Muscle of back (tissue), 13 donors: ENCODE results near the gene DHRS1. TPM values are rescaled to one million over a fixed set of nuclear protein-coding genes. Genes with fewer than 3 reads are reported as not detected.

Experiments
- DNase-seq, 3 donors: peaks; one replicate each; pipeline versions ENCODE4 v3.0.0 to v3.0.0-alpha.2; 2013
- long read RNA-seq, 9 donors: transcript quantifications; one replicate each; lab custom pipeline, GENCODE V29; 2026
- polyA plus RNA-seq, 10 donors: library from polyadenylated mRNA; unstranded; fragments of 120-200 nt; gene quantifications; one replicate each; pipeline ENCODE4 v1.2.1, GENCODE V29; 2013; ENCODE audit not compliant: insufficient read length in 10 of 10

The DHRS1 gene
- 10 to 100 TPM; 10.9 to 21.2 (median 17.0) TPM for polyA plus RNA-seq
- long read RNA-seq, donor 1, partial matches to known transcripts: 0 of 3 reads
- long read RNA-seq, donor 1, other reads (novel, unspliced or antisense): 0 of 3 reads
- long read RNA-seq, donor 2, partial matches to known transcripts: 0 of 4 reads
- long read RNA-seq, donor 2, other reads (novel, unspliced or antisense): 0 of 4 reads
- long read RNA-seq, donor 3: 0 reads
- long read RNA-seq, donor 4, partial matches to known transcripts: 0 of 3 reads
- long read RNA-seq, donor 4, other reads (novel, unspliced or antisense): 0 of 3 reads
- long read RNA-seq, donor 5, transcript DHRS1-205 (1 exons, 528 nt): major isoform, 5 of 7 reads
- long read RNA-seq, donor 5, partial matches to known transcripts: 0 of 7 reads
- long read RNA-seq, donor 5, other reads (novel, unspliced or antisense): 0 of 7 reads
- long read RNA-seq, donor 6, transcript DHRS1-205 (1 exons, 528 nt): major isoform, 5 of 10 reads
- long read RNA-seq, donor 6, partial matches to known transcripts: 0 of 10 reads
- long read RNA-seq, donor 6, other reads (novel, unspliced or antisense): 0 of 10 reads
- long read RNA-seq, donor 7, partial matches to known transcripts: 0 of 4 reads
- long read RNA-seq, donor 7, other reads (novel, unspliced or antisense): 0 of 4 reads
- long read RNA-seq, donor 8, transcript DHRS1-205 (1 exons, 528 nt): major isoform, 5 of 9 reads
- long read RNA-seq, donor 8, partial matches to known transcripts: 0 of 9 reads
- long read RNA-seq, donor 8, other reads (novel, unspliced or antisense): 0 of 9 reads
- long read RNA-seq, donor 9: 0 reads

DNA sequence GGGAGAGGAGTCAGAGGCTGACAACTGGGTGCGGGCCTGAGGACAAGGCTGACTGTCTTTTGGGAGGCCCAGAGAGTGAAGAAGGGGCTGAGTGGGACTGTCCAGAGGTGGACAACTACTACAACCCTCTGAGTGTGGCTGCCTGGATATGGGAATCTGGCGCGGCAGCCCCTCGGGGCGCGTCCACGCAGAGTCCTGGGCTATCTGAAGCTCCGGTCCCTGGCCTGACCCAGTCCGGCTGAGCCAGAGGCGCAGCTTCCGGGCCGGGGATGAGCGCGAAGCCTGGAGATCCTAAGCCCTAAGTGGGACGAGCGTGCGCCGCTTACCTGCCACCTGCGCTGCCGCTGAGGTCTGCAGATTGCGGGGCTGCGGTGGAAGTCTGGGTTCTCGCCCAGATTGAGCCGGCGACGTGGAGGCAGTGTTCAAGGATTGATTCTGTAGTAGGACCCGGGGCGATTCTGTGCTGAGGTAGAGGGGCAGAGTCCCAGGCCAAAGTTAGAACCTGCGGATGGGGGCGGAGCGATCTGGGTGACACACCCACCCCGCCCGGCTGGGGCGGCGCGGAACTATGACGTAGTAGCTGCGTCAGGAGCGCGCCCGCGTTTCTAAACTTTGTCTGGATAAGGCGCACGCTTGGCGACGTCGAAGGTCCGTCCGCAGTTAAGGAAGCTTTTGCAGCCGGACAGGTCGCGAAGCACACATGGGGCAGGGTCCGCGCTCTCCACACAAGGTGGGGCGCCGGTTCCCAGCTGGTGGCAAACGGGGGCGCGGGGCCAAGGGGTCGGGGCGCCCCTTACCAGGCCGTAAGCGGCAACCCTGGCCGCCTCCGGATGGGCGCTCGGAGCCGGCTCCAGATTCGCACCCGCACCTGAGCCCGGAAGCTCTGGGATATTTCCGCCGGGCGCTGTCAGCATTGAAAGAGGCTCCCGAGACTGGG, at the start of gene DHRS1, which contains the start of gene NOP9:
Gene DHRS1 (minus strand): TSS at position 526 of the 937 bp plus-strand sequence. CDS start 674 bp downstream, outside the sequence.
Gene NOP9 (plus strand): TSS at position 596 of the 937 bp plus-strand sequence. CDS start 105 bp downstream, at position 701.
- peak; percentile 87 to 95 (median 93) for DNase-seq

- DNase-seq: no peak
These were observed 48.6 kb upstream of the DHRS1 start for GRCh38 chr14:24348186-24348585.

DNA sequence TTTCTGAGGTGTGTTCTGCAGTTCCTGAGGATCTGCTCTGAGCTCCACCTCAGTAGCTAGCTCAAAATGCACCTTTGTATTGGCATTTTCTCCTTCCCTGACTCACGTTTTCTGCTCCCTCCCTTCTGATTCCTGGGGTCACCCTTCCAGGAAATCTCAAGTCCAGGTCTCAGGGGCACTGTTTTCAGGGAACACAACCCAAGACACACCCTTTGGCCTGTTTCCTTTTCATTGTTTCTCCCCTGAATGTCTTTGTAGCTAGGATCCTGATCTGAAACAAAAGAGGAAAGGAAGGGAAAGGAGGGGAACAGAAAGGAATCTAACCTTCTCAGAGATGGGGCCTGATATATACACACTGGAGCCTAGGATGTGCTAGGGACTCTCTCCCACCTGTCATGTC, 47.6 kb upstream of the DHRS1 start:
- DNase-seq: no peak

GRCh38 chr14:24343795-24344660, 44.4 kb upstream of the DHRS1 start:
- no peak for DNase-seq

DNA sequence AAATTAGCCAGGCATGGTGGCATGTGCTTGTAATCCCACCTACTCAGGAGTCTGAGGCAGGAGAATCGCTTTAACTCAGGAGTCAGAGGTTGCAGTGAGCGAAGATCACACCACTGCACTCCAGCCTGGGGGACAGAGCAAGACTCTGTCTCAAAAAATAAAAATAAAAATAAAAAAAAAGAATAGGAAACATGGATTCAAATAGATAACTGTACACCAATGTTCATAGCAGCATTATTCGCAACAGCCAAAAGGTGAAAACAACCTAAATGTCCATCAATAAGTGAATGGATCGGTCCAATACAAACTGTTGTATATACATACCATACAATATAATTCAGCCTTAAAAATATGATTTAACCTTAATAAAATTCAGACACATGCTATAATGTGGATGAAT, 43.3 kb upstream of the DHRS1 start:
- no peak for DNase-seq

DNA sequence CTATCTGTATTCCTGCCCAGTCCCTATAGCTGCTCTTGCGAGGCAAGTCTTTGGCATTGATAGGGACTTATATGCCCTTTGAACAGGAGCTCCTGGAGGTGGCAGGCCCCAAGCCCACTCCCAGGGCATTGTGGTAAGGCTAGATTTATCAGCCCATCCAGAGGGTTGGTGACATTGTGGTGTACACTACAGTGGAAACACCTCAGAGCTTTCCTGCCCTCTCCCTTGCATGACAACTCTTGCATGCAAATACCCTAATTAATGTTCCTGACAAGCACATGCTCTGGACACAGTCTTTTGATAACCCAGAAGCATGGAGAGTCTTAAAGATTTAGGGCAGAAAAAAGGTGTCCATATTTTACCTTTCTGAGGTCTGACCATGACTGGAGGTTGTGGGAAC, 41.0 kb upstream of the DHRS1 start:
- no peak for DNase-seq

- DNase-seq: peak in 1 of 3 donors; percentile 49
These were observed 39.9 kb upstream of the DHRS1 start, which contains the start of gene RIPK3 for GRCh38 chr14:24339284-24340151. TSS of gene RIPK3 (minus strand) at chr14:24339991. CDS start at chr14:24339826, 165 bp downstream.

DNA sequence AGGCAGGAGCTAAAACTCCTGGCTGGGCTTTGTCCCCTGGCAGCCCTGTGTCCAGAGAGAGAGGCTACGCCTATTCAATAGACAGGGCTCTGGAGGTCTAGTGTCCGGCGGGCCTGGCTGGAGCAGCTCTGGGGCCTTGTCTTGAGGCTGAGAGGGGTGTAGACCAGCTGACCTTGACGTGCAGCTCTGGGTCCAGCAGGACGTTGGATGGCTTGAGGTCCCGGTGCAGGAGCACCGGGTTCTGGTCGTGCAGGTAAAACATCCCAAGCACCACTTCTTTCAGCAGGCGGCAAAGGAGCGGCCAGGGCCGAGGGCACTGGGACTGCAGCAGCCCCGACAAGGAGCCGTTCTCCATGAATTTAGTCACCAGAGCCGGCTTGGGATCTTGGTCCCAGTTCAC, 39.3 kb upstream of the DHRS1 start:
- DNase-seq: no peak

- DNase-seq: no peak
These were observed 38.2 kb upstream of the DHRS1 start for GRCh38 chr14:24337824-24338175.

DNA sequence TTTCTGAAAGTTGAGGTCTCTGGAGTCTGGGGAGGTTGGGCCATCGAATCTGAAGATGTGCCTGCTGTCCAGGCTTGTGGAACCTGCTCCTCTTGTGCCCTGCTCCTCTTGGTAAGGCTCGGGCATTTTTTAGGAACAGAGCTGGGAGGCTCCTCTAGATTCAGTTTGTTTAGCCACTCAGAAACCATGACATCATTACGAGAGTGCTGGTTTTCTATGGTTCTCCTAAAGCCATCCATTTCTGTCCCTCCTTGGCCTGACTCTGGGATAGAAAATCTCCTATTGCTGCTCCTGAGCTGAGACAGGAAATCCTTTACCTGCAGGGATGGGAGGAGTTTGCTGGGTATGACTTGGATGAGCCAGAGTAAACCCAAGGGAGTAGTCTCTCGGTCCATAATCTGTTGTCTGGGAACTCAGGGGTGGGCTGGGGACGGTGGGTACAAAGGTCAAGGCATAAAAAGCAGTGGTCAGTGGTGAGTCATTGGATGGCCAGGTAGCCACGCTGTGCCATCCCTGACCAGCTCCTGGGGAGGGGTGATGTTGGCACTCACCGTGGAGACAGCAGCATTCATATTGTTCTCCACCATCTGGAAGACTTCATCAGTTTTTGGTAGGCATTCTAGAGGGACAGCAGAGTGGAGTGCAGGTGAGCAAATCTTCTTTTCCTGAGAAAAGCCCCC, 37.7 kb upstream of the DHRS1 start:
- no peak for DNase-seq

- no peak for DNase-seq
These were observed 36.0 kb upstream of the DHRS1 start for GRCh38 chr14:24335461-24336171.

- peak in 1 of 3 donors; percentile 48 for DNase-seq
These were observed 35.1 kb upstream of the DHRS1 start, which contains the start of gene ADCY4 for GRCh38 chr14:24334431-24335291. TSS of gene ADCY4 (minus strand) at chr14:24335071. CDS start at chr14:24334652, 419 bp downstream.

DNA sequence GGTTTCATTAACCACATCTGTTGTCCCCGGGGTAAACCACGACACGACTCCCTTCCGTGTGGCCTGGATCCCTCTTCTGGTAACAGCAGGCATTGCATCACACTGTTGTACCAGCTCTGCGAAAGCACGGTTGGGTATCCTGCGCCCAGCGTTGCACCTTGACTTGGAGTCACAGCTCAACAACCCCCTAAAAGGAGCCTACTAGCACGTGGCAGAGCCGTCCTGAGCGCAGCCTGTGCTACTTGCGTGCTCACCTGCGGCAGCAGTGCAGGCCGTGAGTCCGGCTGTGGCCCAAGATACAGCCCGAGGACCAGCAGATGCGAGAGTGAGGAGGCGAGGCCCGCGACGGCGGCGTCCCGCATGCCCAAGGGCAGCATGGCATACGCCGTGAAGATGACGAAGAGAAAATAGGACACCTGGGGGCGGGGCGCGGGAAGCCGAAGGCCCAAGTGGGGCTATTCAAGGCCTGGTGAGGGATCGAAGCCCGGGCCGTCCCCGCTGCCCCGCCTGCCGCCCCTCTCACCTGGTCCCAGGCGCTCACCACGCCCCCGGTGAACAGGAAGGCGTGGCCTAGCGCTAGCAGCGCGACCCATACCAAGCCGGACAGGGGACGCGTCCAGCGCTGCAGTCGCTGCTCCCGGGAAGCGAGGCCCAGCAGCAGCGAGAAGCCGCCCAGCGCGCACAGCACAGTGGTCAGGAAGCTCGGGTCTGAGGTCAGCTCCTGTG, 32.9 kb upstream of the DHRS1 start:
- DNase-seq: peak in 2 of 3 donors; percentile 37 to 79

GRCh38 chr14:24331731-24332267, 32.2 kb upstream of the DHRS1 start:
- DNase-seq: no peak

GRCh38 chr14:24330973-24331674, 31.5 kb upstream of the DHRS1 start:
- no peak for DNase-seq
